ENCODE results near the gene MAPK10. TPM values are rescaled to one million over a fixed set of nuclear protein-coding genes. Genes with fewer than 3 reads are reported as not detected.

Gene MAPK10
- total and polyA plus RNA-seq, 2 of the 8 experiments (the other 6 are each of a cell fraction or from before 2014, with no cell fraction given) = 2.5 to 3.1 TPM

- no peaks in the 10 kb centered on the region for H3K9me3 ChIP-seq (ENCODE audit: insufficient read depth in 2 of 2, low read depth in 1 of 2, low read length in 1 of 2)
- CTCF ChIA-PET (ENCODE audit: partially characterized antibody) = no interaction called here
- no peak overlapping the region for H2AK5ac ChIP-seq (ENCODE audit: low read depth, low read length)
- no peak overlapping the region for H3K14ac ChIP-seq (ENCODE audit: insufficient read length)
- H3K9ac ChIP-seq (replicated peaks in 1 of 4; ENCODE audit: extremely low read depth in 1 of 4, low read depth in 3 of 4, low read length in 3 of 4) = no peak overlapping the region
- H2BK5ac ChIP-seq (ENCODE audit: low read depth, low read length) = no peak overlapping the region
- H4K91ac ChIP-seq (replicated peaks; ENCODE audit: insufficient read length, low read length) = no peak overlapping the region
- H3K27me3 ChIP-seq (replicated peaks in 1 of 4; ENCODE audit: control insufficient read depth in 3 of 4, extremely low read depth in 1 of 4, insufficient read depth in 3 of 4, low read length in 3 of 4) = no peaks in the 10 kb centered on the region
- H4K8ac ChIP-seq (ENCODE audit: extremely low read depth, insufficient read depth, low read length) = no peak overlapping the region
- H3K4ac ChIP-seq (replicated peaks; ENCODE audit: insufficient read length, low read depth, low read length) = no peak overlapping the region
- no peaks in the 10 kb centered on the region for H3K36me3 ChIP-seq (ENCODE audit: control insufficient read depth in 2 of 4, insufficient read depth in 4 of 4, low read length in 3 of 4)
- TF ChIP-seq RAD21 (IDR thresholded peaks at IDR 0.05 in 1 of 2, conservative IDR thresholded peaks at IDR 0.05 in 1 of 2; ENCODE audit: low read depth in 2 of 2, low read length in 2 of 2) = no peak
- TF ChIP-seq KDM4A (IDR thresholded peaks at IDR 0.05; ENCODE audit: low read depth, low read length, severe bottlenecking) = no peak
- TF ChIP-seq GABPA (IDR thresholded peaks at IDR 0.05; ENCODE audit: borderline replicate concordance, insufficient read depth, low read length) = no peak
- no peak overlapping the region for H3K4me3 ChIP-seq (ENCODE audit: extremely low read depth in 1 of 4, insufficient read depth in 2 of 4, low read depth in 3 of 4, low read length in 4 of 4)
- H2BK15ac ChIP-seq (ENCODE audit: low read length) = no peak overlapping the region
- 94% methylated on average over 2 of the region's 2 CpGs; no CpG with 5 or more reads in 1 of the 2 experiments for WGBS, 2 experiments (ENCODE audit: extremely low coverage in 1 of 2, insufficient coverage in 1 of 2, insufficient read length in 1 of 2, insufficient replicate concordance in 2 of 2, low coverage in 1 of 2, low lambda C conversion rate in 2 of 2, missing lambda C conversion rate in 1 of 2)
- no peak overlapping the region for H3K27ac ChIP-seq (ENCODE audit: low read depth, low read length)
- no peak overlapping the region for H2BK12ac ChIP-seq (ENCODE audit: low read depth, low read length)
- no peak for FAIRE-seq
- H4K20me1 ChIP-seq (replicated peaks in 1 of 2; ENCODE audit: control insufficient read depth in 1 of 2, insufficient read depth in 2 of 2, low read length in 2 of 2) = no peaks in the 10 kb centered on the region
- H2BK20ac ChIP-seq (ENCODE audit: low read length) = no peak overlapping the region
- H3K23me2 ChIP-seq (ENCODE audit: low read depth, low read length) = no peaks in the 10 kb centered on the region
- H3K56ac ChIP-seq (replicated peaks; ENCODE audit: insufficient read length, low read depth, low read length) = no peak overlapping the region
- no peak for DNase-seq (ENCODE audit: low read depth in 1 of 2, low spot score in 2 of 2)
- H3K23ac ChIP-seq (ENCODE audit: insufficient read length) = no peak overlapping the region
- no peaks in the 10 kb centered on the region for H3K79me1 ChIP-seq (ENCODE audit: low read depth, low read length)
- no peak overlapping the region for H2BK120ac ChIP-seq (replicated peaks; ENCODE audit: low read depth, low read length)
- no peak overlapping the region for H2AFZ ChIP-seq (ENCODE audit: low read length)
- H3K79me2 ChIP-seq (ENCODE audit: control insufficient read depth in 1 of 2, insufficient read depth in 2 of 2, low read length in 2 of 2) = no peaks in the 10 kb centered on the region
- POLR2A ChIA-PET (ENCODE audit: partially characterized antibody) = interaction anchor here (0.9 kb wide), 1 partner anchor 19 kb away, joined by 3 read pairs; no protein-coding TSS in a partner anchor
- no peak overlapping the region for H3K4me2 ChIP-seq (ENCODE audit: insufficient read depth in 1 of 2, low read depth in 2 of 2, low read length in 2 of 2)
- no peak overlapping the region for H4K5ac ChIP-seq (ENCODE audit: insufficient read length, low read depth, low read length)
- no peak overlapping the region for H3K18ac ChIP-seq (ENCODE audit: extremely low read depth, low read length)
- no peaks in the 10 kb centered on the region for H3K4me1 ChIP-seq (replicated peaks in 1 of 4; ENCODE audit: control insufficient read depth in 3 of 4, insufficient read depth in 4 of 4, low read length in 3 of 4)
Measured at GRCh38 chr4:86249074-86249473, 110.8 kb downstream of the MAPK10 start.
